Spleen (tissue), 11 donors: ENCODE data around the gene EIPR1. TPM values are rescaled to one million over a fixed set of nuclear protein-coding genes. Genes with fewer than 3 reads are reported as not detected.

Experiments
- DNase-seq: peaks from one replicate; pipeline ENCODE4 v3.0.0-alpha.2; 2020
- H3K27ac ChIP-seq, 8 donors: fragments of 200-600 bp; sonication (generic) in 7 of 8; 1 replicate in 4 of 8; 2 replicates in 4 of 8; pipeline versions ENCODE4 v1.5.0 to v1.8.0; 2016 to 2021; ENCODE audit warnings: inconsistent platforms in 4 of 8, mild to moderate bottlenecking in 4 of 8, moderate library complexity in 1 of 8
- H3K27me3 ChIP-seq, 7 donors: fragments of 200-600 bp; sonication (generic) in 6 of 7; replicated peaks in 1 of 7; 1 replicate in 4 of 7; 2 replicates in 3 of 7; pipeline versions ENCODE4 v1.5.0 to v1.8.0; 2016 to 2021; ENCODE audit warnings: inconsistent platforms in 3 of 7, mild to moderate bottlenecking in 1 of 7
- H3K36me3 ChIP-seq, 6 donors: fragments of 200-600 bp; sonication (generic) in 5 of 6; 1 replicate in 4 of 6; 2 replicates in 2 of 6; pipeline versions ENCODE4 v1.5.0 to v1.8.0; 2016 to 2021; ENCODE audit warnings: inconsistent platforms in 2 of 6
- H3K4me1 ChIP-seq, 6 donors: fragments of 200-600 bp; sonication (generic) in 5 of 6; 1 replicate in 3 of 6; 2 replicates in 3 of 6; pipeline versions ENCODE4 v1.5.0 to v1.8.0; 2016 to 2021; ENCODE audit warnings: inconsistent platforms in 3 of 6
- H3K4me3 ChIP-seq, 8 donors: fragments of 200-600 bp; sonication (generic) in 7 of 8; 1 replicate in 4 of 8; 2 replicates in 4 of 8; pipeline versions ENCODE4 v1.5.0 to v1.8.0; 2016 to 2021; ENCODE audit warnings: inconsistent platforms in 4 of 8, mild to moderate bottlenecking in 4 of 8, moderate library complexity in 2 of 8
- H3K9me3 ChIP-seq, 8 donors: fragments of 200-600 bp; sonication (generic) in 7 of 8; 1 replicate in 4 of 8; 2 replicates in 4 of 8; pipeline versions ENCODE4 v1.5.0 to v1.8.0; 2016 to 2021; ENCODE audit warnings: inconsistent platforms in 4 of 8
- POLR2A ChIP-seq, 3 donors: fragments of 450-650 bp; IDR thresholded peaks; one replicate each; pipeline ENCODE4 v1.5.1; 2017; ENCODE audit warnings: antibody characterized with exemption in 3 of 3, mild to moderate bottlenecking in 1 of 3
- POLR2AphosphoS5 ChIP-seq, 3 donors: sonication (generic); formaldehyde crosslinking; IDR thresholded peaks; one replicate each; pipeline ENCODE4 v1.5.1; 2017; ENCODE audit warnings: antibody characterized with exemption in 3 of 3
- WGBS, 5 donors: extraction: QIAGEN DNeasy Blood & Tissue Kit in 3 of 5; methylation state at CpG; one replicate each; pipeline versions ENCODE4 v1.1.5 to v1.1.7; 2013 to 2018; 5-methylcytosine and 5-hydroxymethylcytosine counted together
- intact Hi-C: fragments of 100-400 bp; cut with DNase I; formaldehyde crosslinking; loops from one replicate; pipeline ENCODE4 v1.15.0; 2023; ENCODE audit warnings: low total_unique reads
- polyA plus RNA-seq, 3 donors: library from polyadenylated mRNA; stranded (reverse); fragments of 200-250 nt; gene quantifications; one replicate each; pipeline ENCODE4 v1.2.1, GENCODE V29; 2013
- total RNA-seq, 7 donors: library from RNA; depleted of rRNA in 3 of 7; stranded (reverse); fragments of >200 nt in 3 of 7; fragmentation: NEBNext Ultra II Directional in 4 of 7; extraction: Animal tissue kit (Norgen Biotek cat#: 25700) in 4 of 7; gene quantifications; one replicate each; pipeline versions ENCODE4 v1.1.0 to v1.2.1, GENCODE V29; 2016 to 2021
- TF ChIP-seq, protein P1 (sequence below), 11 experiments: fragments of 200-600 bp in 7 of 11; fragments of 450-650 bp in 4 of 11; sonication (generic) in 4 of 11; IDR thresholded peaks in 8 of 11; conservative IDR thresholded peaks in 3 of 11; 1 replicate in 7 of 11; 2 replicates in 4 of 11; pipeline versions ENCODE4 v1.4.0 to v1.8.0; 2016 to 2021; ENCODE audit warnings: antibody characterized with exemption in 11 of 11, inconsistent platforms in 4 of 11, mild to moderate bottlenecking in 1 of 11
- donor health status: healthy with polysubstance abuse.
- donor health status: DM: no; HTN: no; CAD: no; lungs with moderate emphysema.
- donor health status: DM: no; HTN: no; CAD: no.
- donor health status: Bipolar disorder and iron deficiency.
- donor health status: healthy.
- donor health status: DM: no; HTN: no; CAD: no.
- donor health status: DM: yes; HTN: yes; CAD: no.

Gene EIPR1
- total and polyA plus RNA-seq, 10 donors = 16.1 to 60.1 (median 26.3) TPM

- Histone ChIP-seq H3K27ac (no peak overlapping the region), H3K4me3 (no peak overlapping the region), H3K9me3 (no peaks in the 10 kb centered on the region), H3K4me1 (peaks cover 0 to 13% (median 5%) of the 10 kb centered on the region in 6 donors), H3K36me3 (peaks cover 0 to 29% (median 0%) of the 10 kb centered on the region in 6 donors), H3K27me3 (no peaks in the 10 kb centered on the region)
- no peak for DNase-seq
- WGBS, 5 donors = 72 to 88% (median 77%) methylated on average over 8 of the region's 8 CpGs
- TF ChIP-seq POLR2A (IDR thresholded peaks at IDR 0.05) (no peak), POLR2AphosphoS5 (IDR thresholded peaks at IDR 0.05) (no peak)
- TF ChIP-seq, protein P1, sequence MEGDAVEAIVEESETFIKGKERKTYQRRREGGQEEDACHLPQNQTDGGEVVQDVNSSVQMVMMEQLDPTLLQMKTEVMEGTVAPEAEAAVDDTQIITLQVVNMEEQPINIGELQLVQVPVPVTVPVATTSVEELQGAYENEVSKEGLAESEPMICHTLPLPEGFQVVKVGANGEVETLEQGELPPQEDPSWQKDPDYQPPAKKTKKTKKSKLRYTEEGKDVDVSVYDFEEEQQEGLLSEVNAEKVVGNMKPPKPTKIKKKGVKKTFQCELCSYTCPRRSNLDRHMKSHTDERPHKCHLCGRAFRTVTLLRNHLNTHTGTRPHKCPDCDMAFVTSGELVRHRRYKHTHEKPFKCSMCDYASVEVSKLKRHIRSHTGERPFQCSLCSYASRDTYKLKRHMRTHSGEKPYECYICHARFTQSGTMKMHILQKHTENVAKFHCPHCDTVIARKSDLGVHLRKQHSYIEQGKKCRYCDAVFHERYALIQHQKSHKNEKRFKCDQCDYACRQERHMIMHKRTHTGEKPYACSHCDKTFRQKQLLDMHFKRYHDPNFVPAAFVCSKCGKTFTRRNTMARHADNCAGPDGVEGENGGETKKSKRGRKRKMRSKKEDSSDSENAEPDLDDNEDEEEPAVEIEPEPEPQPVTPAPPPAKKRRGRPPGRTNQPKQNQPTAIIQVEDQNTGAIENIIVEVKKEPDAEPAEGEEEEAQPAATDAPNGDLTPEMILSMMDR (IDR thresholded peaks at IDR 0.05 in 8 of 11, conservative IDR thresholded peaks at IDR 0.05 in 3 of 11) = no peak
- intact Hi-C loops = no loop called here
Observed at GRCh38 chr2:3265471-3265870, 112.1 kb downstream of the EIPR1 start.

DNA sequence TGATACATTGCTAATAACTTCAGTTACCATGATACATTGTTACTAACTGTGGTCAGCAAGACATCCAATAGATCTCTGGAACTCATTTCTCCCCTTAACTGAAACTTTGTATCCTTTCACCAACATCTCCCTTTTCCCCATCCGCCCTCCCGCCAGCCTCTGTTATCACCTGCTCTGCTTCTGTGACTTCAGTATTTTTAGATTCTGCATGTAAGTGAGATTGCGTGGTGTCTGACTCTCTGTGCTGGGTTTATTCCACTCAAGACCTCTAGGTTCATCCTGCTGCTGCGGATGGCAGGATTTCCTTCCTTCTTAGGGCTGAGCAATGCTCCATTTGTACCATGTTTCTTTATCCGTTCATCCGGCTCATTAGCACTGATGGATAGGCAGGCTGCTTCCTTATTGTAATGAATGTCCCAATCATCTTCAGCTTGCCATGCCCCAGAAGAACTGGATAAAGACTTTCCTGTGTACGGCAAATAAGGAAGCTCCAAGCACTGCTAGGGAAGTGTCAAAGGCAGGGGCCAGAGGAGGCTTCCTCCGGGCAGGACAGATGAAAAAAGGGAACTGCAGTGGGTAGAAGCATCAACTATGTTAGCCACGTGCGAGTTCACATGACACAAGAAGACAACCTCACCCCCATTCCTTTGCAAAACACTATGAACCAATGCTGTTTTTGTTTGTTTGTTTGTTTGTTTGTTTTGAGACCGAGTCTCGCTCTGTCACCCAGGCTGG, 113.4 kb downstream of the EIPR1 start:
- no peak for DNase-seq
- Histone ChIP-seq H3K9me3 (no peaks in the 10 kb centered on the region), H3K27ac (no peak overlapping the region), H3K4me3 (no peak overlapping the region), H3K27me3 (no peaks in the 10 kb centered on the region), H3K4me1 (peaks cover 0 to 13% (median 5%) of the 10 kb centered on the region in 6 donors), H3K36me3 (peaks cover 0 to 24% (median 0%) of the 10 kb centered on the region in 6 donors)
- TF ChIP-seq POLR2AphosphoS5 (IDR thresholded peaks at IDR 0.05) (no peak), POLR2A (IDR thresholded peaks at IDR 0.05) (no peak)
- TF ChIP-seq, protein P1 (IDR thresholded peaks at IDR 0.05 in 8 of 11, conservative IDR thresholded peaks at IDR 0.05 in 3 of 11) = no peak
- intact Hi-C loops = no loop called here
- WGBS, 5 donors = 62 to 67% (median 64%) methylated on average over 12 of the region's 12 CpGs

GRCh38 chr2:3263487-3263886, 114.1 kb downstream of the EIPR1 start:
- peaks cover 0 to 13% (median 5%) of the 10 kb centered on the region in 6 donors for H3K4me1 ChIP-seq
- peaks cover 0 to 21% (median 0%) of the 10 kb centered on the region in 6 donors for H3K36me3 ChIP-seq
- 95 to 98% (median 98%) methylated on average over 13 to 16 of the region's 16 CpGs for WGBS, 5 donors
- H3K9me3 ChIP-seq = no peaks in the 10 kb centered on the region
- intact Hi-C loops = no loop called here
- TF ChIP-seq POLR2A (IDR thresholded peaks at IDR 0.05) (no peak), POLR2AphosphoS5 (IDR thresholded peaks at IDR 0.05) (no peak)
- TF ChIP-seq, protein P1 (IDR thresholded peaks at IDR 0.05 in 8 of 11, conservative IDR thresholded peaks at IDR 0.05 in 3 of 11) = no peak
- H3K27ac ChIP-seq = no peak overlapping the region
- peak; percentile 40 for DNase-seq
- H3K4me3 ChIP-seq = no peak overlapping the region
- H3K27me3 ChIP-seq = no peaks in the 10 kb centered on the region
